Mammary epithelial cell (primary cell): ENCODE measurements around the gene GPRC5C.

Source experiments
- EZH2 ChIP-seq: IDR thresholded peaks from 2 replicates; pipeline ENCODE4 v1.6.1; 2012; ENCODE audit warnings: low read length, inconsistent platforms, borderline replicate concordance
- TF ChIP-seq, protein P1 (sequence below), 2 donors: IDR thresholded peaks in 1 of 2; conservative IDR thresholded peaks in 1 of 2; 2 replicates each; pipeline ENCODE4 v1.5.1; 2011 to 2012; ENCODE audit warnings: inconsistent platforms in 2 of 2, low read length in 2 of 2, mild to moderate bottlenecking in 2 of 2, control low read depth in 1 of 2, low read depth in 1 of 2; ENCODE audit not compliant: insufficient read depth in 1 of 2; ENCODE audit errors: extremely low read depth in 1 of 2

DNA sequence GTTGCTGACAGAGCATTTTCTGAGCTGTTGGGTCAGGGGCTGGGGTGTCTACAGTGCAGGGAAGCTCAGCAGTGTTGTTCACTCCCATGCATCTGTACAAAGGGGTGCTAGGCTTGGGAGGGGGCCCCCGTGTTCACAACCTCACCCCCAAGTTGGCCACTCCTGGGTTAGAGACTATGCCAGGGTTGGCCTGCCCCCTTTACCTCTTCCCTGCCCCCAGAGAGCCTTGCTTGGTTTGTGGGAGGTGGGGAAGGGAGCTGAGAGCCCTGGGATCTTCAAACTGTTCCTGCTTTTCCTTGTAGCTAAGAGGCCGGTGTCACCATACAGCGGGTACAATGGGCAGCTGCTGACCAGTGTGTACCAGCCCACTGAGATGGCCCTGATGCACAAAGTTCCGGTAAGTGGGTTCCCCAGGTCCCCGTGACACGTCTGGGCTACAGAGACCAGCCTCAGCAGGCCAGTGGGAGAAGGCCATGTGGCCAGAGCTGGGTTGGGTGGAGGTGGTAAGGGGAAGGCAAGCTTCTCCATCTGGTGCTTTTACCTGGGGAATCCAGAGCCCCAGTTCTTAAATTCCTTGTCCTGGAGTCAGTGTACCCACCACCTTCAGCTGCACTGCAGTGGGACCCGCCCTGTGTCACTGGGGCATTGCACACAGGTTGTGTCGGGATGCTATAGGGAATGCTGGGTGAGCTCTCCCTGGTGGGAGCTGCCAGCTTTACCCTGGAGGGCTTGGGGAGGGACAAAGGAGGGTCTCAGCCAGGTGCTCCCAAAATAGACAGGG lies 11.8 kb downstream of the GPRC5C start:
- TF ChIP-seq, protein P1, sequence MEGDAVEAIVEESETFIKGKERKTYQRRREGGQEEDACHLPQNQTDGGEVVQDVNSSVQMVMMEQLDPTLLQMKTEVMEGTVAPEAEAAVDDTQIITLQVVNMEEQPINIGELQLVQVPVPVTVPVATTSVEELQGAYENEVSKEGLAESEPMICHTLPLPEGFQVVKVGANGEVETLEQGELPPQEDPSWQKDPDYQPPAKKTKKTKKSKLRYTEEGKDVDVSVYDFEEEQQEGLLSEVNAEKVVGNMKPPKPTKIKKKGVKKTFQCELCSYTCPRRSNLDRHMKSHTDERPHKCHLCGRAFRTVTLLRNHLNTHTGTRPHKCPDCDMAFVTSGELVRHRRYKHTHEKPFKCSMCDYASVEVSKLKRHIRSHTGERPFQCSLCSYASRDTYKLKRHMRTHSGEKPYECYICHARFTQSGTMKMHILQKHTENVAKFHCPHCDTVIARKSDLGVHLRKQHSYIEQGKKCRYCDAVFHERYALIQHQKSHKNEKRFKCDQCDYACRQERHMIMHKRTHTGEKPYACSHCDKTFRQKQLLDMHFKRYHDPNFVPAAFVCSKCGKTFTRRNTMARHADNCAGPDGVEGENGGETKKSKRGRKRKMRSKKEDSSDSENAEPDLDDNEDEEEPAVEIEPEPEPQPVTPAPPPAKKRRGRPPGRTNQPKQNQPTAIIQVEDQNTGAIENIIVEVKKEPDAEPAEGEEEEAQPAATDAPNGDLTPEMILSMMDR (conservative IDR thresholded peaks at IDR 0.05 in 1 of 2, IDR thresholded peaks at IDR 0.05 in 1 of 2; ENCODE audit: extremely low read depth in 1 of 2, insufficient read depth in 1 of 2, low read depth in 1 of 2, low read length in 2 of 2): no peak
- no peak for TF ChIP-seq EZH2
